NCI-H187 (cell line): ENCODE results near the gene GCK.
A peak's percentile ranks its signal among the peaks of the same experiment; 100 is the strongest.
"Not testable (repeated sequence)": the region's sequence is repeated elsewhere in the genome, so short reads cannot be mapped to it uniquely, and the experiment has no call there.

Source experiments
- DNase-seq, 2 experiments: peaks; one replicate each; lab custom pipeline; 2025; lab: John Stamatoyannopoulos, UW

GCK gene

DNA sequence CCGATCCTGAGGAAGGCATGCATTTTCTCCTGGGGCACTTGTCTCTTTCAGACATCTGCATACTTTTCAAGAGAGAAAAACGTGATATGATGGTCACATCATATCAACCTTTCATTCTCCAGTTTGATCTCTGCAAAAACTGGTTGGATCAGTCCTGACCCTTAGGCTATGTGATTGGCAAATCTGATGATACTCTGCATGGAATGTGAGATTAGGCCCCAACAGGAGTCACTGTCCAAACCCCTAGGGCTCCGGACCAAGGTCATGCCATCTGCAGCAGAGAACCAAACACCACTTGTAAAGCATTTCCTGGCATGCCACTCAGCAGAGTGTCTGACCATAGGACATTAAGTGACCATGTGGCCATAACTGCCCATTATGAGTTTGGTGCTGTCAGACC lies 8.6 kb downstream of the GCK start:
- DNase-seq, result no peak

DNA sequence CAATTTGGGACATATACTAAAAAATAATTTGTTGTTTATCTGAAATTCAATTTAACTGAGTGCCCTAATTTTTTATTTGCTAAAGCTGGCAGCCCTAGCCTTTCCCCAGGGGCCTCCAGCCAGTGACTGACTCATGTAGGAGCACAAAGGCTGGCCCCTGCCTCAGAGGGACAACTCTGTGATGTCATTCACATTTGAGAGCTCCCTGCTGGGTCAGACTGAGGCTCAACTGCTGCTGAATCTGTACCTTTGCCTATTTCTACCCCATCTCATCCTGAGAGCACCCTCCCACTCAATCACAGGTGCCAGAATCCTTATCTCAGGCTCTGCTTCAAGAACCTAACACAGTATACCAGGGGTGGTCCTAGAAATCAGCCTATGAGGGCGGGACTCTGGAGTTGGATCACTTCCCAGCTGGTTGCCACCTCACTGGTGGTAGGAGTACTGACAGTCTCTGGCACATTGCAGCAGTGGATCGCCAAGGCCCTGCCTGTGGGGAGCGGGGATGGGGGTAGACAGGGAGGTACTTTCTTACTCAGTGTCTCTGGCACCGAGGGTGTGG lies 11.6 kb downstream of the GCK start:
- no peak for DNase-seq

DNA sequence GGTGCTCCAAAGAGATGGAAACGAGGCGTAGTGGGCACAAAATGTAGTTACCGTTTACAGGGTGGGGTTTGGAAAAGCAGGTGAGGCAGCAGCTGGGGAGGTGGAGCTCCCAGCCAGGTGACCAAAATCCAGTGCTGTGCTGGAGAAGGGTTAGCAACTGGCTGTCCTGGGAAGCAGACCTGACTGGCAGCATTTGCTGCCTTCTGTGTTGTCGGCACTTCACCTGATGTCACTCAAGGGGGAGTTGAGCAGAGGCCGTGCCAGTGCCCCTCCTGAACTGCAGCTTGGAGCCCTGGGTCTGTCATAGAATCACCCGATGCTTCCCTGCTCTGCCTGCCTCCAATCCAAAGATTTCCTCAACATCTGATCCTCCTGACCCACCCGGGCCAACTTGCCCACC lies 12.8 kb downstream of the GCK start:
- DNase-seq, result no peak

DNA sequence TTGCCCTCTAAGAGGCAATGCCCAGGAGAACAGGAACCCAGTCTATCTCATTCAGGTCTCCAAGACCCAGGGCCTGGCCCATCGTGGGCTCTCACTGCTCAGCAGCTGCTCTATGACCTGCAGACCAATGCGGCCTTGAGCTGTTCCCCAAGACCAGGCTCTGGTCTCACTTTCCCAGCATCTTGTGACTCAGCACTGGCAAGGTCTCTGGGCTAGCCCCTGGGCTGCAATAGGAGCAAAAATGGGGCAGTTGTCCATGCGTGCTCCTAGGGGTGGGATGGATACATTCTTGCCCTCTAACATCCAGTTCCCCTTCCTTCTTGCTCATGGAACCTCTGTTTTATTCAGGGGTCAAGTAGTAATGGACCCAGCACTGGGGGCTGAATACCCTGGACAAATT lies 13.5 kb downstream of the GCK start:
- no peak for DNase-seq

DNA sequence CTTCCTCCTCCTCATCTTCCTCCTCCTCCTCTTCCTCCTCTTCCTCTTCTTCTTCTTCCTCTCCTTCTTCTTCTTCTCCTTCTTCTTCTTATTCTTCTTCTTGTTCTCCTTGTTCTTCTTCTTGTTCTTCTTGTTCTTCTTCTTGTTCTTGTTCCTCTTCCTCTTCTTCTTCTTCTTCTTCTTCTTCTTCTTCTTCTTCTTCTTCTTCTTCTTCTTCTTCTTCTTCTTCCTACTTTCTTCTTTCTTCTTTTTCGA lies 14.6 kb downstream of the GCK start:
- DNase-seq, result not testable (repeated sequence)

DNA sequence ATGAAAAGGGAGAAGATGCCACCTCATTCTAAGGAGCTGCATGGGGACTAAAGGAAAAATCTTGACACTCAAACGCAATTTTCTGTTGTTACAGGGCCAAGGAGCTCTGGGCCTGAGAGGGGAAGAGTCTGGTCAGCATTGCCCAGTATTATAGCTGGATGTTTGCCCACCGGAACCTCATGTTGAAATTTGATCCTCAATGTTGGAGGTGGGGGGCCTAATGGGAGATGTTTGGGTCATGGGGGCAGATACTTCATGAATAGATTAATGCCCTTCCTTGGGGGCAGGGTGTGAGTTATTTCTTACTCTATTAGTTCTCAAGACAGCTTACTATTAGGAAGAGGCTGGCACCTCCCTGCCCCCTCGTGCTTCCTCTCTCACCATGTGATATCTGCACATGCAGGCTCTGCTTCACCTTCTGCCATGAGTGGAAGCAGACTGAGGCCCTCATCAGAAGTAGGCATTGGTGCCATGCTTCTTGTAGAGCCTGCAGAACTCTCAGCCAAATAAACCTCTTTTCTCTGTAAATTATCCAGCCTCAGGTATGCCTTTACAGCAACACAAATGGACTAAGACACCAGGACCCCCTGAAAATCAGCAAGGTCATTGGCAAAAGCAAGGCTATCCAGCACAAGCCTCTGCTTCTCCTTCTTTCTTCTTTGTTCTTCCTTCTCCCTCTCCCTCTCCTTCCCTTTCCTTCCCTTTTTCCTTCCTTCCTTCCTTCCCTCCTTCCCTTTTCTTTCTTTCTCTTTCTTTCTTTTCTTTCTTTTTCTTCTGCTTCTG lies 15.1 kb downstream of the GCK start:
- no peak for DNase-seq

DNA sequence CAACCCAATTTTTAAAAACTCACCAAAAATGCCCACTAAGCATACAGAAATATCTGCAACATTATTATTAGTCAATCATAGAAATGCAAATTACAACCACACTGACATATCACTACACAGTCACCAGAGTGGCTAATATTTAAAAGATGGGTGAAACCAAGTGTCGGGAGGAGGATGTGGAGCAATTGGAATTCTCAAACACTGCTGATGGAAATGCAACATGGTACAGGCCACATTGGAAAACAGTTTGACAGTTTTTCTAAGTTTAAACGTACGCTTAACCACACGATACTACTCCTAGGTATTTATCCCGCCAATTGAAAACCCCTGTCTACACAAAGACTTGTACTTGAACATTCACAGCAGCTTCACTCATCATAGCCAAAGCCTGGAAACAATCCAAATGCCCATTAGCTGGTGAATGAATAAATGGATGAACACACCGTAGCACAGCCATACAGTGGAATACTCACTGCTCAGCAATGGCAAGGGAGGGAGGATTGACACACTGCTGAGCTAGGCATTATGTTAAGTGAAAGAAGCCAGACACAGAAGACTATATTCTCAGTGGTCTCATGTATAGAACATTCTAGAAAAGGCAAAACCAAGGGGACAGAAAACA lies 16.3 kb downstream of the GCK start:
- peak; percentile 15 to 30 for DNase-seq

DNA sequence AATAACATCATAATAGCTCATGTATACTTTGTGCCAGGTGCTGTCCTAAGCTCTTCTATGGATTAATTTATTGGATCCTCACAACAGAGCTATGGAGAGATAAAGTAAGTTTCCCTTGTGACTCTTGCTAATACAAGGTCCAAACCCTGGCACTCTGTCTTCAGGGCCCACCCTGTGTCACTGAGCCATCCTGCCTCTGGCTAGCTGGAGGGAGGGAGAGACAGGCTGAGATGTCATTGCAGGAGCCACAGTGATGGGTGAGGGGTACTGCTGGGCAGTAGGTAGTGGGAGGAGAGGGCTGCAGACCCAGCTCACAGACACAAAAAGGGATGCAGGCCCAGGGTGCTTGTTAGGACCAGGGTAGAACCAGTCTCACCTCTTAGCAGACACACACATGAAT lies 16.9 kb downstream of the GCK start:
- DNase-seq, result no peak

DNA sequence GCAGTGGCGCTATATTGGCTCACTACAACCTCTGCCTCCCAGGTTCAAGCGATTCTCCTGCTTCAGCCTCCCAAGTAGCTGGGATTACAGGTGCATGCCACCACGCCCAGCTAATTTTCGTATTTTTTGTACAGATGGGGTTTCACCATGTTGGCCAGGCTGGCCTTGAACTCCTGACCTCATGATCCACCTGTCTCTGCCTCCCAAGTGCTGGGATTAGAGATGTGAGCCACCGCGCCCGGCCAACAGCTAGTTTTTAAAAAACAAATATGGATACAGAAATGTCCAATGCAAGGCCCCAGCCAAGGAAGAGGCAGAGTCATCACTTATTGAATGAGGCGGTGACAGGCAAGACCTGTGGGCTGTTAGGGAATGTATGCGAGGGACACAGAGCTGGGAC lies 17.3 kb downstream of the GCK start:
- DNase-seq, result not testable (repeated sequence)

DNA sequence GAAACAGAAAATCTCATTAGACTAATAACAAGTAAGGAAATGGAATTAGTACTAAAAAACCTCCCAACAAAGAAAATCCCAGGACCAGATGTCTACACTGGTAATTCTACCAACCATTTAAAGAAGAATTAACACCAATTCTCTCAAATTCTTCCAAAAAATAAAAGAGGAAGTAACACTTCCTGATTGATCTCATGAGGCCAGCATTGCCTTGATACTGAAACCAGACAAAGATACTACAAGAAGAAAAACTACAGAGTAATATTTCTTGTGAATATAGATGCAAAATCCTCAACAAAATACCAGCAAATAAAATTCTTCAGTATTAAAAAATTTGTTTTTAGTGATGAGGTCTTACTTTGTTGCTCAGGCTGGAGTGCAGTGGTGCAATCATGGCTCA lies 21.3 kb downstream of the GCK start:
- no peak for DNase-seq

DNA sequence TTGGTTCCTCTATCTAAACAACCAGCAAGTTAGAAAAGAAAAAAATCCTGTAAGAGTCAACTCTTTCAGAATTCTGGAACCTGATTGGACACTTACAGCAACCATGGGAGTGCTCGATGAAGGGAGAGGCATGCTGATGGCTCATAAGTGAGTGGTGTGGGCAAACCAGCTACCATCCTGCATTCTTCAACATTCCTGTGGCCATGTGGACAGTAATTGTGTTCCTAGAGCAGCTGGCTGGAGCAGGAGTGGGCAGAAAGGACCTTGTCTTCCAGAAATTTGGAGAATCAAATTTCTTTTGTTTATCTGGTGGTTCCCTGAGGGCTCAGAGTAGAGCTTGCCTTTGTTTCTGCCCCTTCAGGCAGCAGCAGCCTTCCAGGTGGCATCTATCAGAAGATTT lies 25.6 kb downstream of the GCK start:
- DNase-seq, result peak in 1 of 2 experiments; percentile 14

DNA sequence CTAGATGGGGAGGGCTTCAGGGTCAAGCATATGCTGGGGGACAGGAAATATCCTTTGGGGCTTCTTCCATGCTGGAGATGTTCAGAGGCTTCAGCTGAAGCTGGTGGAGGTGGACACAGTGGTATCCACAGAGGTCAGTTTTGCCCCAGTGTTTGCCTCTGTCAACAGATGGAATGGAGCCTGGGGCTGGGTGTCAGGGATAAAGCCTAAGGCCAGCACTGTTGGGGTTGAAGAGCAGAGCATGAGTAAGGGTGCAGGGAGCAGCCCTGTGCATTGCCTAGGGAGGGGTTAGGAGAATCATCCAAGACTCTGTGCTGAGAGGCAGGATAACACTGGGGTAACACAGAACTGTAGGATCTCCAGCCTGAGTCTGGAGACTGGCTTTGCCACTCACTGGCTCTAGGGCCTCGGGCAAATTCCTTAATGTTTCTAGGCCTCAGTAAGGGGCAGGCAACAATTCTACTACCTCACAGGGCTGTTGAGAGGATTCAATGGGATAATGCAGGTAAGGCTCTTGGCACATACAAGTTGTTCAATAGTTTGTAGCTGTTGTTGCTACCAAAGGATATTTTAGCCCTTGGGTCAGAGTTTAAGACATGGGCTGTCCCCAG lies 26.3 kb downstream of the GCK start:
- no peak for DNase-seq

DNA sequence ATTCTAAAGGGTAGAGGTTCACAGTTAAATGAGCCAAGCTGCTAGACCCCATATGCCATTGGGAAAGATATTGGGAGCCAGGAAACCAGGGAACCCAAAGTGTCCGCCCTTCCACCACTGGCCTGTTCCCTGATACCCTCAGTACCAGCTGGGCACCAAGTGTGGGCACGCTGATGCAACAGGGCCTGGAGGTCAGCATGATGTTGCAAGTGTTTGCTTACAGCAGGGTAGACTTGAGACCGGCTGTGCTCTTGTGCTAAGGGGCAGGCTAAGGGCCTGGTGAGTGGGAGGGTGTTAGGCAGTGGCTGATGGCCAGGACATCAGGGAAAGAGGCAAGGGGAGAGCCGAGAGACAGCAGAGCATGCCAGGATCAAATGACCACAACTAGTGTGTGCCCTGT lies 27.1 kb downstream of the GCK start:
- no peak for DNase-seq

DNA sequence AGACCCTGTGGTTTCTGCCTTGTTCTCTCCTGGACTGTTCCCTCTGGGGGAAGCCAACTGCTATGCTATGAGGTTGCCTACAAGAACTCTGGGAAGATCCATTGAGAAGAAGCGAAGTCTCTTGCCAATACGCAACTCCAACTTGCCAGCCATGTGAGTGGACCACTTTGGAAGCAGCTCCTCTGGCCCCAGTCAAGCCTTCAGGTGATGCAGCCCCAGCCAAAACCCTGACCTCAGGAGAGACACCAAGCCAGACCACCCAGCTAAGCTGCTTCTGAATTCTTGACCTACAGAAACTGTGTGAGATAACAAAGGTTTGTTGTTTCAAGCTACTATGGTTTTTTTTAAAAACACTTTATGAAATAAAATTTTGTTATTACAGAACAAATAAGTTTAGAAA lies 27.9 kb downstream of the GCK start:
- no peak for DNase-seq

DNA sequence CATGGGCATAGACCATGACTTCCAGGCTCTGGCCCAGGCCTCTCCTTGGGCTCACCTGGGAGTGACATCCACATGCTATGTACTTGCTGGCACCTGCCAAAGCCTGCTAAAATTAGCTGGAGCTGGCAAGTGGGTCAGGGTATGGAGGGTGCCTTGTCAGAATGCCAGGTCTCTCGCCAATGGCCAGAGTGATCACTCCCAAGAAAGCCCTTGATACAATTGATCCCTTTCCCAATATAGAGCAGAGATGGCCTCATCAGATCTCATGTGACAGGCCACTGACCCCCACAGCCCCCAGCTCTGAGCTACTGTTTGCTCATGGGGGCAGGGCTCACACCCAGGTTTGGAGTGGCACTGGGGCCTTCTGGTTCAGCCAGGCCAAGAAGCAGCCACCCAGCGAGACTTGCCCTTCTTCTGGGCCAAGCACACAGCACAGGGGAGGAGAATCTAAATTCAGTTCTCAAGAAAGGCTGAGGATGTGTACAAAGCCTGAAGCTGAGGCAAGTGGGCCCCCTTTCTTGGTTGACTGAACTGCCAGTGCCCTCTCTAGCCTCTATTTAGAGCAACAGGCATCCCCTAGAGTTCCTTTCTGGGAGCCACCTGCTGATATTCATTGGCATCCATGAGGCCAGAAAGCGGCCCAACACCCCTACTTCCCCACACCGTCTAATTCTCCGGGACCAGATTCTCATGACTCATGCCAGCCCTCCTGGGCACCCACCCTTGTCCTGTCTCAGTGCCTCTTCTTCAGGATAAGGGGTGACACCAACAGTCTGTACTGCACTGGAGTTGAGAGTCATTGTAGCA lies 29.2 kb downstream of the GCK start:
- DNase-seq, result no peak

DNA sequence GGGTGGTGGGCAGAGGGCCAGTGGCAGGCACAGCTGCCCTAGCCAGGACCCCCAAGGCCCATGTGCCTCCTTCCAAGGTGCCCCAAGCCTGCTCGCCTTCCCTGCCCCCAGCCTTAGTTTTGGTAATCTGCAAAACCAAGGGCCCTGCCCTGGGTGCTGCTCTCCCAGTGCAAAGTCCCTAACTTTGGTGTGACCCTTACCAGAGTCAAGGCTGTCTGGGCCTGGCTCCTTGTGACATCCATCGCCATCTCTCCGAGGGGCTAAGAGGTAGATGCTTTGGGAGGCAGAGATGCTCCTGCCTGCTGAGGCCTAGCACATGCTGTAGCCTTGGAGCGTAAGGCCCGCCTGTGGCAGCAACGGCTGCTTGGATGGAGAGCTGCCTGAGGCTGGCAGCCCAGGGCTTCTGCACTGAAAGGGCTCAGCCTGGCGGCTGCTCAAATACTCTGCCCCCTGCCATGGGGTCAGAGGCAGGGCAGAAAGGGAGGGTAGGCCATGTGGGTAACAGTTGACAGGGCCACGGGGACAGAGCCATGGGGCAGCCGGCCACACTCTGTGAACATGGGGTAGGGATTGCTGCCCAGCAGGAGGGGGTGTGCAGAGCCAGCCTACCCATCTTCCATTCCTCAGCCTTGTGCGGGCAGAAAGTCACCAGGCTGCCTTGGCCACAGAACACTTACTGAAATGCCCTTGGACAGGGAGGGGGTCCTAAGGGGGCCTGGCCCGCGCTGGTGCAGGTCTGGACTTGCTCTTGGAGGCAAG lies 30.2 kb downstream of the GCK start:
- no peak for DNase-seq

DNA sequence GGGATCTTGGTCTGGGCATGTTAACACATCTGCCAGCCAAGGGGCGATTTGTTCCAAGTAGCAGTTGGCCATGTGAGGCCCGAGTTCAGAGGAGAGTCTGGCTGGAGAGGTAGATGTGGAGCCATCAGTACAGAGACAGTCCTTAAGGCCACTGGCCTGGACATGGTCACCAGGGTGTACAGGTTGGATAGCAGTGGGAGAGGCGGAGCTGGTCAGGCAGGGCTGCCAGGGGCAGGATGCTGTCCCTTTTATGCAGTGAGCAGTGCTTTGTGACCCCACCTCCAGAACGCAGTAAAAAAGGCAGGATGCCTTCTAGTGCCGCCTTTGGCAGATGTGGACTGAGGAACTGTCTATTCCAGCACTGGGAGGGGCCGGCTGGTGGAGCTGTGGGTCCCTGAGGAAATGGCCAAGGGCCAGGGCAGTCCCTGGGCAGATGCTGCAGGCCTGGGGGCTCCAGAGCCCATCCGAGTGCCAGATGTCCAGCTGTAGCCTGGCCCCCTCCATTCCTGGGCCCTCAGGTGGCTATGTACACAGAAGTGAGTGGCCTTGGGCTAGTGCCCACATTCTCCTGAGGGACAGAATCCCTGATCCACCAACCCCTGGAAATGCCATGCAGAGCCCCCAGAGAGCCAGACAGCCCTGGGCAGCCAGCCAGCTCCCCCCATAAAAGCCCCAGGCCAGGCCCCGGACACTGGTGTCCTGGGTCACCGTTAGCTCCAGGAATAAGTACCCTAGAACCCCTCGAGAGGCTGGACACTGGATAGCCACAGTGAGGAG lies 31.0 kb downstream of the GCK start:
- no peak for DNase-seq

DNA sequence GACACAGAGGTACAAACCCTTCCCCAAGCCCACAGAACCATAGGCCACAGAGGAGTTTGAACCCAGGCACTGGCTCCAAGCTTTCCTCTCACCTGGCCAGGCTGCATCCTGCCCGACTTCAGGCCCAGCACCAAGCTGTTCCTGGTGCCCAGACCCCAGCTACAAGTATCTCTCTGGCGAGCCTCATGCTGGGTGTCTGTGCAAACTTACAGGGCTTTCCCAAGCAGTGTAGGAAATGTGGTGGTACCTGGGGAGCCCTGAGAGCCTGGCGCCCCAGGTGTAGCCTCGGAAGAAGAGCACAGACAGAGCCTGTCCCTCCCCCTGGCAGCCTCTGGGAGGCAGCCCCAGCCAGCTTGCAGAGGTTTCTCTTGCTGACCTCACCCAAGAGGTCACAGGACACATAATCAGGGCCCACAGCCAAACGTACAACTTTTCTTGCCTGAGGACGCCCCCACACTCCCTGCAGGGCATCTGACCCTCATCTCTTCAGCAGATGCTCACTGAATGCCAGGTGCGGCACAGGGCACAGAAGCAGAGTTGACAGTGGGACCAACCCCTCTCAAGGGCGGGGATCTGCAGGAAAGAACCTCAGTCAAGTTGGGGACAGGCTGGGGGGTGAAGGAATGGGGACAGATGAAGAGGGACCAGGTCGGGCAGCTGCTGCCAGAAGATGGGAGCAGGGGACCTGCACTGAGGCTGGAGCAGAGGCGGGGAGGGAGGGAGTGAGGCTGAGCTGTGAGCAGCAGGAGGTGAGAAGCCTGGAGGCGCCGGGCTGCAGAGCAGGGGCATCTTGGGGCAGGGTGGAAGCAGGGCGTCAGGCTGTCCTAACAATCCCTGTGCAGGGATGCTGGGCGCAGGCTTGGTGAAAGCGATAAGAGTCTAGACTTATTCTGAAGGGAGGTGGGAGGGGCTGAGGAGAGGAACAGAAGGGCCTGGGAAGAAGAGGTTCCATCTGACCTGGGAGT lies 31.8 kb downstream of the GCK start:
- DNase-seq, result no peak

DNA sequence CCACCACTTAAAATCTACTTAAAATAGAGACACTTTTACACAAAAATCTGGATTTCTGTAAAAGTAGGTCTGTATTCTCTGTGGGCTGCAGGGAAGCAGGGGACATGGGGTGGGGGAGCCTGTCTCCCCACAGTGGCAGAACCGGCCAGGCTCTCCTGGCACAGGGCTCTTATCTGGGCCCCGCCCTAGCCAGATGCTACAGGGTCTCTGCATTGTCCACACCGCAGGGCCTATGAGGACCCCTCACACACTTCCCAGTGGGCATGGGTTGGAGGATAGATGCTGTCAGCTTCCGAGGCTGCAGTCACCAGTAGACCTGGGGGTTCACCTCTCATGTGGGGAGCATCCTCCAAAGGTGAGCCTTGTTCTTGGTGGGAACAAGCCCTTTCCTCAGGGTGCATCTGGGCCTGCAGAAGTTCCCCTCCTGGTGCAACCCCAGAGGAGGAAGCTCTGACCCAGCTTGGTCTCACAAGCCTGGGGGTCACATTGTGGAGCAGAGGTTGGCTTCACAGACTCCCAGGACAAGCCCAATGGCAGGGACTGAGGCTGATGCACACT lies 32.7 kb downstream of the GCK start:
- DNase-seq, result no peak
